GM19099 (cell line): Measurements from ENCODE around the gene SORCS2.

Experiments
- POLR2A ChIP-seq: IDR thresholded peaks from 3 replicates; pipeline ENCODE4 v1.6.1; 2011; ENCODE audit warnings: low read depth; ENCODE audit not compliant: insufficient read length; ENCODE audit errors: extremely low read depth

SORCS2 gene

GRCh38 chr4:7296661-7297335 lies 104.5 kb downstream of the SORCS2 start:
- TF ChIP-seq POLR2A: no peak

GRCh38 chr4:7297374-7297773 lies 105.0 kb downstream of the SORCS2 start:
- TF ChIP-seq POLR2A: no peak

GRCh38 chr4:7297881-7298280 lies 105.5 kb downstream of the SORCS2 start:
- no peak for TF ChIP-seq POLR2A

GRCh38 chr4:7298619-7299009 lies 106.3 kb downstream of the SORCS2 start:
- no peak for TF ChIP-seq POLR2A

- no peak for TF ChIP-seq POLR2A
Measured at GRCh38 chr4:7299010-7299907, 106.9 kb downstream of the SORCS2 start.

GRCh38 chr4:7299908-7300710 lies 107.8 kb downstream of the SORCS2 start:
- TF ChIP-seq POLR2A: no peak

GRCh38 chr4:7300711-7301095 lies 108.4 kb downstream of the SORCS2 start:
- no peak for TF ChIP-seq POLR2A

- no peak for TF ChIP-seq POLR2A
Measured at GRCh38 chr4:7301126-7301785, 108.9 kb downstream of the SORCS2 start.

GRCh38 chr4:7301846-7302630 lies 109.7 kb downstream of the SORCS2 start:
- TF ChIP-seq POLR2A: no peak

GRCh38 chr4:7302781-7303404 lies 110.6 kb downstream of the SORCS2 start:
- no peak for TF ChIP-seq POLR2A

GRCh38 chr4:7303561-7303960 lies 111.2 kb downstream of the SORCS2 start:
- no peak for TF ChIP-seq POLR2A

GRCh38 chr4:7304436-7304835 lies 112.1 kb downstream of the SORCS2 start:
- TF ChIP-seq POLR2A: no peak

- TF ChIP-seq POLR2A: no peak
Measured at GRCh38 chr4:7306021-7306965, 114.0 kb downstream of the SORCS2 start.

- no peak for TF ChIP-seq POLR2A
Measured at GRCh38 chr4:7306986-7307385, 114.6 kb downstream of the SORCS2 start.
